Vagina (tissue), 2 donors: ENCODE data around the gene DOCK8. TPM values are rescaled to one million over a fixed set of nuclear protein-coding genes. Genes with fewer than 3 reads are reported as not detected.
"Not testable (repeated sequence)": the region's sequence is repeated elsewhere in the genome, so short reads cannot be mapped to it uniquely, and the experiment has no call there.

Experiments used
- DNase-seq, 2 donors: peaks; one replicate each; pipeline ENCODE4 v3.0.0-alpha.2; 2017; ENCODE audit errors: extremely low spot score in 2 of 2
- H3K27ac ChIP-seq: fragments of 200-600 bp; sonication (generic); one replicate; pipeline ENCODE4 v1.5.1; 2019
- H3K27me3 ChIP-seq: fragments of 200-600 bp; sonication (generic); one replicate; pipeline ENCODE4 v1.5.1; 2019
- H3K36me3 ChIP-seq, 2 donors: fragments of 200-600 bp; sonication (generic); one replicate each; pipeline ENCODE4 v1.5.1; 2017 to 2019
- H3K4me1 ChIP-seq: fragments of 200-600 bp; sonication (generic); one replicate; pipeline ENCODE4 v1.5.1; 2019
- H3K4me3 ChIP-seq, 2 donors: fragments of 200-600 bp; sonication (generic); 1 replicate in 1 of 2; 2 replicates in 1 of 2; pipeline ENCODE4 v1.5.1; 2016 to 2019
- H3K9me3 ChIP-seq: fragments of 200-600 bp; sonication (generic); one replicate; pipeline ENCODE4 v1.5.1; 2019
- POLR2A ChIP-seq, 2 donors: fragments of 450-650 bp; IDR thresholded peaks; one replicate each; pipeline ENCODE4 v1.6.1; 2017; ENCODE audit warnings: antibody characterized with exemption in 2 of 2, mild to moderate bottlenecking in 2 of 2, moderate library complexity in 2 of 2
- POLR2AphosphoS5 ChIP-seq, 2 donors: sonication (generic); formaldehyde crosslinking; IDR thresholded peaks; one replicate each; pipeline ENCODE4 v1.9.0; 2017; ENCODE audit warnings: antibody characterized with exemption in 2 of 2, mild to moderate bottlenecking in 2 of 2, low read depth in 1 of 2; ENCODE audit not compliant: insufficient read depth in 1 of 2
- intact Hi-C: fragments of 100-400 bp; cut with DNase I; formaldehyde crosslinking; loops from one replicate; pipeline ENCODE4 v1.15.1; 2023
- total RNA-seq: library from RNA; depleted of rRNA; stranded (reverse); fragments of >200 nt; gene quantifications from one replicate; pipeline ENCODE4 v1.2.3, GENCODE V29; 2016
- TF ChIP-seq, protein P1 (sequence below), 3 experiments: fragments of 450-650 bp in 2 of 3; fragments of 200-600 bp in 1 of 3; sonication (generic) in 1 of 3; IDR thresholded peaks; one replicate each; pipeline ENCODE4 v1.5.1; 2017 to 2019; ENCODE audit warnings: antibody characterized with exemption in 3 of 3, mild to moderate bottlenecking in 2 of 3, moderate library complexity in 2 of 3

Gene DOCK8
- total RNA-seq, 1 donor from 2014 or later, result 18.4 TPM

GRCh38 chr9:215631-216155, 1.0 kb downstream of the DOCK8 start:
- Histone ChIP-seq H3K9me3 (no peaks in the 10 kb centered on the region), H3K4me3 (peak overlapping the region; percentile 53 to 63), H3K4me1 (no peaks in the 10 kb centered on the region), H3K36me3 (no peaks in the 10 kb centered on the region), H3K27ac (peak overlapping the region; percentile 83), H3K27me3 (no peaks in the 10 kb centered on the region)
- TF ChIP-seq POLR2AphosphoS5 (IDR thresholded peaks at IDR 0.05; ENCODE audit: insufficient read depth in 1 of 2, low read depth in 1 of 2), result no peak
- TF ChIP-seq, protein P1, sequence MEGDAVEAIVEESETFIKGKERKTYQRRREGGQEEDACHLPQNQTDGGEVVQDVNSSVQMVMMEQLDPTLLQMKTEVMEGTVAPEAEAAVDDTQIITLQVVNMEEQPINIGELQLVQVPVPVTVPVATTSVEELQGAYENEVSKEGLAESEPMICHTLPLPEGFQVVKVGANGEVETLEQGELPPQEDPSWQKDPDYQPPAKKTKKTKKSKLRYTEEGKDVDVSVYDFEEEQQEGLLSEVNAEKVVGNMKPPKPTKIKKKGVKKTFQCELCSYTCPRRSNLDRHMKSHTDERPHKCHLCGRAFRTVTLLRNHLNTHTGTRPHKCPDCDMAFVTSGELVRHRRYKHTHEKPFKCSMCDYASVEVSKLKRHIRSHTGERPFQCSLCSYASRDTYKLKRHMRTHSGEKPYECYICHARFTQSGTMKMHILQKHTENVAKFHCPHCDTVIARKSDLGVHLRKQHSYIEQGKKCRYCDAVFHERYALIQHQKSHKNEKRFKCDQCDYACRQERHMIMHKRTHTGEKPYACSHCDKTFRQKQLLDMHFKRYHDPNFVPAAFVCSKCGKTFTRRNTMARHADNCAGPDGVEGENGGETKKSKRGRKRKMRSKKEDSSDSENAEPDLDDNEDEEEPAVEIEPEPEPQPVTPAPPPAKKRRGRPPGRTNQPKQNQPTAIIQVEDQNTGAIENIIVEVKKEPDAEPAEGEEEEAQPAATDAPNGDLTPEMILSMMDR (IDR thresholded peaks at IDR 0.05), result no peak
- no peak for TF ChIP-seq POLR2A (IDR thresholded peaks at IDR 0.05)
- intact Hi-C loops, result no loop called here
- DNase-seq, result no peak

DNA sequence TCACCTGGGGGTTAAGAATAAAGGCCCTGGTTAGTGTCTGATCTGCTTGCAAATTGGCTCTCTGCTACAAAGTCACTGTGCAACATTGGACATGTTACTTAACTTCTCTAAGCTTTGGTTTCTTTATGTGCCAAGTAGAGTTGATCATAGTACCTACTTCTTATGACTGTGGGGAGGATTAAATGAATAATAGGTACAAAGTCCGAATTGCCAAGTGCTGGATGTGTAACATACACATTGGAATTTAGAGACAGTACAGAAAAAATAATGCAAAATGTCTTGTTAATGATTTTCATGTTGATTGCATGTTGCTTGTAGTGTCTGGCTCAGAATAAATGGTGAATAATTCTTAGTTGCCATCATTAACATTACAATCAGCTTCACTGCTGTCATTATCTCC, 2.2 kb downstream of the DOCK8 start:
- H3K4me3 ChIP-seq, result no peak overlapping the region
- no peak for TF ChIP-seq POLR2A (IDR thresholded peaks at IDR 0.05)
- TF ChIP-seq POLR2AphosphoS5 (IDR thresholded peaks at IDR 0.05; ENCODE audit: insufficient read depth in 1 of 2, low read depth in 1 of 2), result no peak
- TF ChIP-seq, protein P1 (IDR thresholded peaks at IDR 0.05), result no peak
- H3K4me1 ChIP-seq, result no peaks in the 10 kb centered on the region
- H3K27ac ChIP-seq, result no peak overlapping the region
- DNase-seq, result no peak
- H3K27me3 ChIP-seq, result no peaks in the 10 kb centered on the region
- H3K9me3 ChIP-seq, result no peaks in the 10 kb centered on the region
- intact Hi-C loops, result no loop called here
- no peaks in the 10 kb centered on the region for H3K36me3 ChIP-seq

DNA sequence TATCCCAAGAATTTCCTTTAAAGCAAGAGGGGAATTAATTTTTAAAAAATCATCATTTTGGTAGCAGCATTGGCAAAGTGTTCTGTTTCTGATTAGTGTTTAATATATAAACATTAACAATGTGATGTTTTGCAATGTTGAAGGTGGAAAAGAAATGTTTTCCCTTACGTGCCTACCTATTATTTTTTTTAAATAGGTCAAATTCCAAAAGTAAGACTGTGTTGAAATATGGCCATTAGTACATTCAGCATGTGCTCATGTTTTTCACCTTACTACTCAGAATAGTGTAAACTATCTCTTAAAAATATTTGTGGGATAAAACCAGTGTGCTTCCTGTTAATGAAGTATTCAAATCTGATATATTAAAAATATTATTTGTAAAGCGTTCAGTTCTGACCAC, 3.3 kb downstream of the DOCK8 start:
- no peak for DNase-seq
- intact Hi-C loops, result no loop called here
- Histone ChIP-seq H3K27me3 (no peaks in the 10 kb centered on the region), H3K27ac (no peak overlapping the region), H3K9me3 (no peaks in the 10 kb centered on the region), H3K4me3 (no peak overlapping the region), H3K4me1 (no peaks in the 10 kb centered on the region), H3K36me3 (no peaks in the 10 kb centered on the region)
- TF ChIP-seq, protein P1 (IDR thresholded peaks at IDR 0.05), result no peak
- TF ChIP-seq POLR2AphosphoS5 (IDR thresholded peaks at IDR 0.05; ENCODE audit: insufficient read depth in 1 of 2, low read depth in 1 of 2) (no peak), POLR2A (IDR thresholded peaks at IDR 0.05) (no peak)

GRCh38 chr9:219036-219435, 4.4 kb downstream of the DOCK8 start:
- H3K9me3 ChIP-seq, H3K27ac ChIP-seq, H3K27me3 ChIP-seq, intact Hi-C loops, H3K4me3 ChIP-seq, H3K4me1 ChIP-seq, H3K36me3 ChIP-seq, DNase-seq: not testable (repeated sequence)

DNA sequence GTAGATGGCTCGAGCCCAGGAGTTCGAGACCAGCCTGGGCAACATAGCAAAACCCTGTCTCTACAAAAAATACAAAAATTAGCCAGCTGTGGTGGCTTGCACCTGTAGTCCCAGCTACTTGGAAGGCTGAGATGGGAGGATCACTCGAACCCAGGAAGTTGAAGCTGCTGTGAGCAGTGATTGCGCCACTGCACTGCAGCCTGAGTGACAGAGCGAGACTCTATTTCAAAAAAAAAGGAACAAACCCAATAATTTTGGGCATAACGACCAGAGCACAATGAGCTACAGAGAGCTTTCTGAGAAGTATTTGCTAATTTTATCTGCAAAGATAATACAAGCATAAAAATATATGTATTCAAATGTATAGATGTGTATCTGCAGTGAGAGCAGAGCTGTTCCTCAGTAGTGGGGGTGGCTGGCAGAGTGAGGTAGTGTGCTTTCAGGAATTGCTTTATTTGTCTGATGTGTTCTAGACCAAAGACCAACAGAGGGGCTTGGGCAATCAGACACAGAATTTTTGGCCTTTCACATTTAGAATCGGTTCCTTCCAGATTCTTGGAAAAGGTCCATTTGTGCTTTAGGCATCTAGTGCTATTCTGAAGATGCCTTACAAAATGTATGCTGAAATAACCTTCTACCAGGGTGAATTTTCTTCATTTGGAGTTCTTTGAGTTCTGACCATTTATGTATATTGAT, 5.2 kb downstream of the DOCK8 start:
- intact Hi-C loops, result no loop called here
- no peak for DNase-seq
- TF ChIP-seq POLR2AphosphoS5 (IDR thresholded peaks at IDR 0.05; ENCODE audit: insufficient read depth in 1 of 2, low read depth in 1 of 2) (no peak), POLR2A (IDR thresholded peaks at IDR 0.05) (no peak)
- TF ChIP-seq, protein P1 (IDR thresholded peaks at IDR 0.05), result no peak
- Histone ChIP-seq H3K27ac (no peak overlapping the region), H3K4me1 (no peaks in the 10 kb centered on the region), H3K27me3 (no peaks in the 10 kb centered on the region), H3K9me3 (no peaks in the 10 kb centered on the region), H3K4me3 (no peak overlapping the region), H3K36me3 (no peaks in the 10 kb centered on the region)
